Smooth muscle cell (in vitro differentiated cells): ENCODE data around the gene TEAD3. TPM values are rescaled to one million over a fixed set of nuclear protein-coding genes. Genes with fewer than 3 reads are reported as not detected.

Source experiments
- DNase-seq: peaks from one replicate; lab custom pipeline; 2025; ENCODE audit not compliant: unreplicated experiment; lab: John Stamatoyannopoulos, UW
- H2AFZ ChIP-seq: fragments of 200-600 bp; sonication (generic); 2 replicates; pipeline ENCODE4 v1.6.0; 2016; ENCODE audit warnings: antibody characterized with exemption, low read depth, mild to moderate bottlenecking
- H3F3A ChIP-seq: fragments of 200-600 bp; sonication (generic); 2 replicates; pipeline ENCODE4 v1.6.0; 2017; ENCODE audit warnings: antibody characterized with exemption, low read depth
- H3K27ac ChIP-seq: fragments of 200-600 bp; sonication (generic); 2 replicates; pipeline ENCODE4 v1.5.1; 2016; ENCODE audit warnings: low read depth, mild to moderate bottlenecking
- H3K27me3 ChIP-seq: fragments of 200-600 bp; sonication (generic); 2 replicates; pipeline ENCODE4 v1.6.1; 2016; ENCODE audit warnings: low read depth, mild to moderate bottlenecking
- H3K36me3 ChIP-seq: fragments of 200-600 bp; sonication (generic); 2 replicates; pipeline ENCODE4 v1.5.1; 2016; ENCODE audit warnings: low read depth
- H3K4me1 ChIP-seq: fragments of 200-600 bp; sonication (generic); 2 replicates; pipeline ENCODE4 v1.5.1; 2016; ENCODE audit warnings: low read depth
- H3K4me2 ChIP-seq: fragments of 200-600 bp; sonication (generic); 2 replicates; pipeline ENCODE4 v1.6.0; 2016; ENCODE audit warnings: mild to moderate bottlenecking
- H3K4me3 ChIP-seq: fragments of 200-600 bp; sonication (generic); 2 replicates; pipeline ENCODE4 v1.5.1; 2016; ENCODE audit warnings: mild to moderate bottlenecking
- H3K79me2 ChIP-seq: fragments of 200-600 bp; sonication (generic); 2 replicates; pipeline ENCODE4 v1.6.0; 2016; ENCODE audit warnings: low read depth, mild to moderate bottlenecking
- H3K9ac ChIP-seq: fragments of 200-600 bp; sonication (generic); 2 replicates; pipeline ENCODE4 v1.6.0; 2016; ENCODE audit warnings: low read depth
- H3K9me3 ChIP-seq: fragments of 200-600 bp; sonication (generic); replicated peaks from 2 replicates; pipeline ENCODE4 v1.5.1; 2016; ENCODE audit warnings: low read depth
- H4K20me1 ChIP-seq: fragments of 200-600 bp; sonication (generic); 2 replicates; pipeline ENCODE4 v1.6.0; 2016; ENCODE audit warnings: low read depth
- WGBS: methylation state at CpG from one replicate; pipeline ENCODE4 v1.1.7; 2016; ENCODE audit warnings: low lambda C conversion rate; 5-methylcytosine and 5-hydroxymethylcytosine counted together
- polyA plus RNA-seq: library from polyadenylated mRNA; unstranded; fragments of >200 nt; fragmentation: Nextera tagmentation; extraction: Ambion mirVana; gene quantifications from 2 replicates; pipeline ENCODE4 v1.2.1, GENCODE V29; 2016
- total RNA-seq: library from RNA; depleted of rRNA; stranded (reverse); fragments of >200 nt; gene quantifications from 2 replicates; pipeline ENCODE4 v1.2.3, GENCODE V29; 2014
- TF ChIP-seq, protein P1 (sequence below): fragments of 200-600 bp; sonication (generic); IDR thresholded peaks from 2 replicates; pipeline ENCODE4 v1.5.1; 2017; ENCODE audit warnings: borderline replicate concordance, mild to moderate bottlenecking, antibody characterized with exemption; ENCODE audit not compliant: insufficient read depth, poor library complexity, severe bottlenecking

TEAD3 gene
- total and polyA plus RNA-seq, 2 experiments from 2014 or later: 29.1 to 40.6 TPM

DNA sequence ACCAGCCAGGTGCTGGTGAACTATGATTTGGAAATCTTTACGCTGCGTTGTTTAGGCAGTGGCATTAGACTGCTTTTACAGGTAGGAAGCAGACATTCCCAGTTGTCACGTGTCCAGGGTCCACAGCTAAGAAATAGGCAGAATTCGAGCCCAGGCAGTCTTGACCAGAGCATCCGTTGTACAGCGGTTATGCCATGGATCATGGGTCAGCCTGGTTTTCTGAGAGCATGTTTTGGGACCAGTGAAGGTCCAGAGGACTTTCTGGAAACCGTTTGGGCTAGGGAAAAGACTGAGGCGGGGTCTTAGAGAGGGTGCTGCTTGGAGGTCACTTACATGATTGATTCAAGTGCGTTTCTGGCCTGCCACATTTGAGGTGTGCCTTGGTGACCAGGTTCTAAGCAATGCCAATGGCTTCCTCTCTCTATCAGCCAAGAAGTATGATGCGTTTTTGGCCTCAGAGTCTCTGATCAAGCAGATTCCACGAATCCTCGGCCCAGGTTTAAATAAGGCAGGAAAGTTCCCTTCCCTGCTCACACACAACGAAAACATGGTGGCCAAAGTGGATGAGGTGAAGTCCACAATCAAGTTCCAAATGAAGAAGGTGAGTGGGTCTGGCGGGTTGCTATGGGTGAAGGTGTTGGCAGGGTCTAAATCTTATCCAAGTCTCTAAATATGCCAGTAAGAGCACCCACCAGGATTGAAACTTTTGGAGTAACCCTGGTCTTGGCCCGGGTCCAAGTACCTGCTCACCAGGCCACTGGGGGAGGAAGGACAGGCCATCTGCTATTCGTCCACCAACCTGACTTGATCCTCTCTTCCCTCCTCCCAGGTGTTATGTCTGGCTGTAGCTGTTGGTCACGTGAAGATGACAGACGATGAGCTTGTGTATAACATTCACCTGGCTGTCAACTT lies 26.9 kb downstream of the TEAD3 start:
- Histone ChIP-seq H3F3A (peaks cover 38% of the 10 kb centered on the region), H3K79me2 (peaks cover 27% of the 10 kb centered on the region), H3K4me1 (peaks cover 19% of the 10 kb centered on the region), H3K27me3 (no peaks in the 10 kb centered on the region), H4K20me1 (peaks cover 63% of the 10 kb centered on the region), H2AFZ (no peak overlapping the region), H3K36me3 (no peaks in the 10 kb centered on the region), H3K9ac (peak overlapping the region; percentile 97), H3K4me3 (peak overlapping the region; percentile 90), H3K27ac (peak overlapping the region; percentile 95), H3K9me3 (no peaks in the 10 kb centered on the region), H3K4me2 (peak overlapping the region; percentile 95)
- 30% methylated on average over 18 of the region's 18 CpGs for WGBS
- DNase-seq: no peak
- TF ChIP-seq, protein P1, sequence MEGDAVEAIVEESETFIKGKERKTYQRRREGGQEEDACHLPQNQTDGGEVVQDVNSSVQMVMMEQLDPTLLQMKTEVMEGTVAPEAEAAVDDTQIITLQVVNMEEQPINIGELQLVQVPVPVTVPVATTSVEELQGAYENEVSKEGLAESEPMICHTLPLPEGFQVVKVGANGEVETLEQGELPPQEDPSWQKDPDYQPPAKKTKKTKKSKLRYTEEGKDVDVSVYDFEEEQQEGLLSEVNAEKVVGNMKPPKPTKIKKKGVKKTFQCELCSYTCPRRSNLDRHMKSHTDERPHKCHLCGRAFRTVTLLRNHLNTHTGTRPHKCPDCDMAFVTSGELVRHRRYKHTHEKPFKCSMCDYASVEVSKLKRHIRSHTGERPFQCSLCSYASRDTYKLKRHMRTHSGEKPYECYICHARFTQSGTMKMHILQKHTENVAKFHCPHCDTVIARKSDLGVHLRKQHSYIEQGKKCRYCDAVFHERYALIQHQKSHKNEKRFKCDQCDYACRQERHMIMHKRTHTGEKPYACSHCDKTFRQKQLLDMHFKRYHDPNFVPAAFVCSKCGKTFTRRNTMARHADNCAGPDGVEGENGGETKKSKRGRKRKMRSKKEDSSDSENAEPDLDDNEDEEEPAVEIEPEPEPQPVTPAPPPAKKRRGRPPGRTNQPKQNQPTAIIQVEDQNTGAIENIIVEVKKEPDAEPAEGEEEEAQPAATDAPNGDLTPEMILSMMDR: no peak

DNA sequence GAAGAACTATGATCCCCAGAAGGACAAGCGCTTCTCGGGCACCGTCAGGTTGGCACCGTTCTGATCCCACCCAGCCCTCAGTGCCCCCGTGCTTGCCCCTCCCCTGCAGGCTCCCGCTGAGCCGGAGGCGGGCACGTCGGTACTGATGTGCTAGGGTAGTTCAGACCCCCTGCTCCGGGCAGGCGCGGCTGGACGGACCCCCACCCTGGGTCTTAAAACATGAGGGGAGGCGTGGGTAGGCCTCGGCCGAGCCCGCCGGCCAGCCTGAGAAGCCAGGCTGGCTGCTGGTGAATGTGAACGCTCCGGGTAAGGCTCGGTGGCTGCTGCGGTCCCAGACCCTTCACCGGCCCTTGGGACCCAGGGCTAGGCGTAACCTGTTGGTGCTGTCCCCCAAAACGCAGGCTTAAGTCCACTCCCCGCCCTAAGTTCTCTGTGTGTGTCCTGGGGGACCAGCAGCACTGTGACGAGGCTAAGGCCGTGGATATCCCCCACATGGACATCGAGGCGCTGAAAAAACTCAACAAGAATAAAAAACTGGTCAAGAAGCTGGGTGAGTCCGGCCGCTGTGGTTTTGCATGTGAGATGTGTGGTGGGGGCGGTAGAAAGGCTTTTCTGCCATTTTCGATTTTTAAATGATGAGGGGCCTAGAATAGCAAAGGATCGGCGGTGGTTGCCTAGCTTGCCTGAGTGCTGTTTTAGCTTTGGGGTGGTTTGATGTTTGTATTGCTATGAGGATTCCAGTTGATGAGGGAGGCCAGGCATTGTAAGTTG lies 27.7 kb downstream of the TEAD3 start:
- no peak for DNase-seq
- no peaks in the 10 kb centered on the region for H3K27me3 ChIP-seq
- H3K79me2 ChIP-seq: peaks cover 27% of the 10 kb centered on the region
- peaks cover 19% of the 10 kb centered on the region for H3K4me1 ChIP-seq
- H3K9me3 ChIP-seq: no peaks in the 10 kb centered on the region
- H3K4me3 ChIP-seq: peak overlapping the region; percentile 90
- no peaks in the 10 kb centered on the region for H3K36me3 ChIP-seq
- peak overlapping the region; percentile 95 for H3K27ac ChIP-seq
- peak overlapping the region; percentile 95 for H3K4me2 ChIP-seq
- TF ChIP-seq, protein P1: no peak
- 1% methylated on average over 36 of the region's 37 CpGs for whole genome bisulfite sequencing
- peaks cover 57% of the 10 kb centered on the region for H4K20me1 ChIP-seq
- H3K9ac ChIP-seq: peak overlapping the region; percentile 97
- H2AFZ ChIP-seq: no peak overlapping the region
- peaks cover 38% of the 10 kb centered on the region for H3F3A ChIP-seq

DNA sequence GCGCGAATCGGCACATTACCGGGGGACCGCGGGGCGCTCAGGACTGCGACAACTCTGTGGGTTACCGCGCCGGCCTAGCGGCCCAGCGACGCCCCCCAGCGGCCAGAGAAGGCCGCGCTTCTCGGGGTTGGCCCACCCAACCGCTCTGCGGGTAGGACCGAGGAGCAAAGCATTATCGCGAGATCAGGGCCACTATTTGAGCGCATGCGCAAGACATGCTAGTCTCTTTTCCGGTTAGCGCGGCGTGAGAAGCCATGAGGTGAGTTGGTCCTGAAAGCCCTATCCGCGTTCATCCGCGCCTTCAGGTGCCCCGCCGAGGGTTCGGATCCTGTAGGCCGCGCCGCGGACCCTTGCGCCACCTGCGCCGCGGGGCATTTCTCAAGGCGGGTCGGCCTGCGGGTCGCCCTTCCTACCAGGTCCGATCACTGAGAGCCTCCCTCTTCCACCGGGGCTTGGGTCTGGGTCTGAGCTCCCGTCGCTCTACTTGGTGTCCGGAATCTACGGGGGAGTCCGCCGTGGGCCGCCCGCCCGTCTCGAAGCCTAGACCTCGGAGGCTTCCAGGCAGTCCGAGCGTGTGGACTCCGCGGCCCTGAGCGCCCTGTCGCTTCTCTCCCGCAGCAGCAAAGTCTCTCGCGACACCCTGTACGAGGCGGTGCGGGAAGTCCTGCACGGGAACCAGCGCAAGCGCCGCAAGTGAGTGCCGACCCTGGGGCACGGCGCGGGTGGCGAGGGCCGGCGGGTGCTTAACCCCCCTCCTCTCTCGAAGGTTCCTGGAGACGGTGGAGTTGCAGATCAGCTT lies 28.5 kb downstream of the TEAD3 start, which contains the start of gene RPL10A:
RPL10A (plus strand) TSS at position 221 of the 799 bp plus-strand sequence; CDS start at position 255, 34 bp downstream.
- WGBS: under 1% methylated on average over 84 of the region's 86 CpGs
- Histone ChIP-seq H3K27me3 (no peaks in the 10 kb centered on the region), H2AFZ (peak within 1 kb of the TSS; percentile 79), H3F3A (peaks cover 32% of the 10 kb centered on the region), H3K27ac (peak within 1 kb of the TSS; percentile 95), H3K4me2 (peak within 1 kb of the TSS; percentile 95), H3K9ac (peak within 1 kb of the TSS; percentile 97), H3K36me3 (no peaks in the 10 kb centered on the region), H3K4me1 (peaks cover 19% of the 10 kb centered on the region), H3K9me3 (no peaks in the 10 kb centered on the region), H3K4me3 (peak within 1 kb of the TSS; percentile 90), H3K79me2 (peaks cover 27% of the 10 kb centered on the region), H4K20me1 (peaks cover 50% of the 10 kb centered on the region)
- TF ChIP-seq, protein P1: peak; percentile 95
- peak; percentile 83 for DNase-seq
